K562 (cell line): Measurements from ENCODE around the gene HPDL. TPM values are rescaled to one million over a fixed set of nuclear protein-coding genes. Genes with fewer than 3 reads are reported as not detected.
A peak's percentile ranks its signal among the peaks of the same experiment; 100 is the strongest.

Experiments used
- CREB1 ChIP-seq, 2 experiments: sonication (generic) in 1 of 2; formaldehyde crosslinking in 1 of 2; IDR thresholded peaks; 2 replicates each; pipeline versions ENCODE4 v1.6.1 to v1.8.0; 2012 to 2022; ENCODE audit warnings: inconsistent platforms in 1 of 2, mild to moderate bottlenecking in 1 of 2, missing genetic modification reagents in 1 of 2, moderate library complexity in 1 of 2
- FOXK1 ChIP-seq: sonication (generic); formaldehyde crosslinking; IDR thresholded peaks from 2 replicates; pipeline ENCODE4 v1.8.0; 2022; ENCODE audit warnings: missing genetic modification reagents, mild to moderate bottlenecking, borderline replicate concordance
- GABPB1 ChIP-seq: sonication (generic); formaldehyde crosslinking; IDR thresholded peaks from 2 replicates; pipeline ENCODE4 v1.8.0; 2022; ENCODE audit warnings: mild to moderate bottlenecking, missing genetic modification reagents
- MAFF ChIP-seq: IDR thresholded peaks from 2 replicates; pipeline ENCODE4 v1.6.1; 2012; ENCODE audit warnings: low read length, improper control_type of control experiment
- MCM2 ChIP-seq: fragments of 450-650 bp; IDR thresholded peaks from 2 replicates; pipeline ENCODE4 v1.6.1; 2017; ENCODE audit warnings: low read depth, mild to moderate bottlenecking
- RNF219 ChIP-seq: fragments of 250-450 bp; sonication (Bioruptor Pico); IDR thresholded peaks from 2 replicates; pipeline ENCODE4 v1.5.0; 2022; ENCODE audit warnings: mild to moderate bottlenecking
- TCFL5 ChIP-seq: fragments of 250-450 bp; sonication (Bioruptor Pico); conservative IDR thresholded peaks from 2 replicates; pipeline ENCODE4 v1.6.1; 2021; ENCODE audit warnings: mild to moderate bottlenecking, moderate library complexity, matching md5 sums
- ZBTB11 ChIP-seq, 3 experiments: fragments of 200-800 bp in 1 of 3; fragments of 250-450 bp in 1 of 3; fragments of 450-650 bp in 1 of 3; sonication (Bioruptor Pico) in 1 of 3; sonication (Bioruptor generic) in 1 of 3; formaldehyde crosslinking in 1 of 3; IDR thresholded peaks; 2 replicates each; pipeline versions ENCODE4 v1.6.1 to v1.8.0; 2016 to 2022; ENCODE audit warnings: mild to moderate bottlenecking in 2 of 3, missing genetic modification characterization in 2 of 3, missing compliant biosample characterization in 1 of 3, moderate library complexity in 1 of 3
- ZFP36 ChIP-seq: fragments of 150-350 bp; IDR thresholded peaks from 2 replicates; pipeline ENCODE4 v1.6.1; 2018; ENCODE audit warnings: low read length, low read depth; ENCODE audit not compliant: partially characterized antibody
- ZNF518B ChIP-seq: fragments of 250-450 bp; sonication (Bioruptor Pico); IDR thresholded peaks from 2 replicates; pipeline ENCODE4 v1.5.0; 2021; ENCODE audit warnings: mild to moderate bottlenecking, moderate library complexity
- ZNF584 ChIP-seq: fragments of 200-800 bp; sonication (Bioruptor generic); IDR thresholded peaks from 2 replicates; pipeline ENCODE4 v1.6.1; 2016; ENCODE audit warnings: low read depth, mild to moderate bottlenecking, missing genetic modification characterization, missing compliant biosample characterization
- polyA plus RNA-seq, 8 experiments: library from polyadenylated mRNA; depleted of rRNA in 4 of 8; stranded (reverse) in 5 of 8; unstranded in 3 of 8; fragments of >200 nt; fragmentation: Nextera tagmentation in 2 of 8; fragmentation: Illumina TruSeq in 1 of 8; extraction: Ambion mirVana in 2 of 8; extraction: Trizol in 1 of 8; gene quantifications; 2 replicates each; pipeline versions ENCODE4 v1.2.1 to v1.2.3, GENCODE V29; 2011 to 2014; ENCODE audit warnings: inconsistent platforms in 1 of 8, missing spikeins in 1 of 8
- total RNA-seq, 7 experiments: library from RNA; depleted of rRNA in 6 of 7; stranded (reverse); fragments of >200 nt in 6 of 7; fragmentation: Illumina TruSeq in 2 of 7; extraction: Trizol in 2 of 7; gene quantifications; 2 replicates each; pipeline versions ENCODE4 v1.2.1 to v1.2.3, GENCODE V29; 2011 to 2021; ENCODE audit warnings: low replicate concordance in 1 of 7

The HPDL gene
- total and polyA plus RNA-seq, 9 of the 15 experiments (the other 6 are each of a cell fraction or from before 2014, with no cell fraction given) = not detected

- TF ChIP-seq ZFP36 (no peak), ZBTB11 (CRISPR knock-in tag; IDR thresholded peaks at IDR 0.05) (no peak), TCFL5 (CRISPR knock-in tag) (no peak), RNF219 (CRISPR knock-in tag) (no peak), MCM2 (no peak), FOXK1 (no peak), GABPB1 (0 out of 2 replicates have a peak, but pooled peaks have one; percentile 16), MAFF (no peak), ZNF584 (CRISPR knock-in tag) (no peak), ZNF518B (CRISPR knock-in tag) (no peak), CREB1 (IDR thresholded peaks at IDR 0.05) (no peak), CREB1 (CRISPR knock-in tag; IDR thresholded peaks at IDR 0.05) (peak; percentile 60; the same call in 1 of the 2 replicates)
Observed at GRCh38 chr1:45340816-45341466, 14.2 kb downstream of the HPDL start (continued).
